ENCODE measurements around the gene STK10.

Gene STK10

GRCh38 chr5:172082180-172082579 lies 105.8 kb downstream of the STK10 start:
- DNase-seq: no peak

- DNase-seq: no peak
Observed at GRCh38 chr5:172079876-172080275, 108.1 kb downstream of the STK10 start.

GRCh38 chr5:172078726-172079345 lies 109.2 kb downstream of the STK10 start:
- no peak for DNase-seq

GRCh38 chr5:172077664-172078425 lies 110.2 kb downstream of the STK10 start:
- no peak for DNase-seq

GRCh38 chr5:172076761-172077244 lies 111.2 kb downstream of the STK10 start:
- no peak for DNase-seq

GRCh38 chr5:172075656-172076055 lies 112.4 kb downstream of the STK10 start:
- DNase-seq: no peak

GRCh38 chr5:172074896-172075295 lies 113.1 kb downstream of the STK10 start:
- no peak for DNase-seq

GRCh38 chr5:172071309-172071875 lies 116.6 kb downstream of the STK10 start:
- DNase-seq: no peak

GRCh38 chr5:172065431-172066065 lies 122.5 kb downstream of the STK10 start:
- no peak for DNase-seq

GRCh38 chr5:172064766-172065165 lies 123.3 kb downstream of the STK10 start:
- DNase-seq: no peak

GRCh38 chr5:172064358-172064757 lies 123.7 kb downstream of the STK10 start:
- DNase-seq: no peak

GRCh38 chr5:172063463-172064235 lies 124.4 kb downstream of the STK10 start:
- no peak for DNase-seq

GRCh38 chr5:172059661-172060100 lies 128.3 kb downstream of the STK10 start:
- no peak for DNase-seq

GRCh38 chr5:172058088-172058487 lies 129.9 kb downstream of the STK10 start:
- DNase-seq: no peak

- no peak for DNase-seq
Observed at GRCh38 chr5:172055996-172056395, 132.0 kb downstream of the STK10 start.

GRCh38 chr5:172055421-172055820 lies 132.6 kb downstream of the STK10 start:
- DNase-seq: no peak

GRCh38 chr5:172054611-172055153 lies 133.3 kb downstream of the STK10 start:
- no peak for DNase-seq

GRCh38 chr5:172052450-172053236 lies 135.4 kb downstream of the STK10 start:
- no peak for DNase-seq

GRCh38 chr5:172051643-172052339 lies 136.2 kb downstream of the STK10 start:
- DNase-seq: no peak

- no peak for DNase-seq
Observed at GRCh38 chr5:172050080-172050479, 137.9 kb downstream of the STK10 start.

- no peak for DNase-seq
Observed at GRCh38 chr5:172049226-172049796, 138.7 kb downstream of the STK10 start.
